Endometrial microvascular endothelial cells (primary cell): Measurements from ENCODE around the gene PAF1. TPM values are rescaled to one million over a fixed set of nuclear protein-coding genes. Genes with fewer than 3 reads are reported as not detected.

Experiments
- in situ Hi-C: cut with HindIII; loops from 2 replicates; pipeline ENCODE4 v1.10.0; 2017; ENCODE audit warnings: low sequenced_read_pairs, low pct_unique_long_range_greater_than_20kb; ENCODE audit errors: inconsistent ontology term
- total RNA-seq: library from RNA; depleted of rRNA; stranded (reverse); fragments of >200 nt; gene quantifications from one replicate; pipeline ENCODE4 v1.2.3, GENCODE V29; 2015; ENCODE audit errors: inconsistent ontology term

Gene PAF1
- 48.7 TPM for total RNA-seq

GRCh38 chr19:39390751-39391437, at the start of gene PAF1, which contains the start of gene MED29:
Gene PAF1 (minus strand): TSS chr19:39391106. CDS start chr19:39390864, 242 bp downstream.
Gene MED29 (plus strand): TSS chr19:39391378. CDS start chr19:39391423, 45 bp downstream.
- in situ Hi-C loops, result no loop called here

GRCh38 chr19:39438270-39438934, 47.5 kb upstream of the PAF1 start:
- in situ Hi-C loops, result no loop called here

- in situ Hi-C loops, result no loop called here
Measured at GRCh38 chr19:39436350-39436716, 45.4 kb upstream of the PAF1 start.

- in situ Hi-C loops, result no loop called here
Measured at GRCh38 chr19:39435499-39436349, 44.8 kb upstream of the PAF1 start, which contains the start of gene RPS16. Gene RPS16 (minus strand): TSS chr19:39435949. CDS start chr19:39435895, 54 bp downstream.

DNA sequence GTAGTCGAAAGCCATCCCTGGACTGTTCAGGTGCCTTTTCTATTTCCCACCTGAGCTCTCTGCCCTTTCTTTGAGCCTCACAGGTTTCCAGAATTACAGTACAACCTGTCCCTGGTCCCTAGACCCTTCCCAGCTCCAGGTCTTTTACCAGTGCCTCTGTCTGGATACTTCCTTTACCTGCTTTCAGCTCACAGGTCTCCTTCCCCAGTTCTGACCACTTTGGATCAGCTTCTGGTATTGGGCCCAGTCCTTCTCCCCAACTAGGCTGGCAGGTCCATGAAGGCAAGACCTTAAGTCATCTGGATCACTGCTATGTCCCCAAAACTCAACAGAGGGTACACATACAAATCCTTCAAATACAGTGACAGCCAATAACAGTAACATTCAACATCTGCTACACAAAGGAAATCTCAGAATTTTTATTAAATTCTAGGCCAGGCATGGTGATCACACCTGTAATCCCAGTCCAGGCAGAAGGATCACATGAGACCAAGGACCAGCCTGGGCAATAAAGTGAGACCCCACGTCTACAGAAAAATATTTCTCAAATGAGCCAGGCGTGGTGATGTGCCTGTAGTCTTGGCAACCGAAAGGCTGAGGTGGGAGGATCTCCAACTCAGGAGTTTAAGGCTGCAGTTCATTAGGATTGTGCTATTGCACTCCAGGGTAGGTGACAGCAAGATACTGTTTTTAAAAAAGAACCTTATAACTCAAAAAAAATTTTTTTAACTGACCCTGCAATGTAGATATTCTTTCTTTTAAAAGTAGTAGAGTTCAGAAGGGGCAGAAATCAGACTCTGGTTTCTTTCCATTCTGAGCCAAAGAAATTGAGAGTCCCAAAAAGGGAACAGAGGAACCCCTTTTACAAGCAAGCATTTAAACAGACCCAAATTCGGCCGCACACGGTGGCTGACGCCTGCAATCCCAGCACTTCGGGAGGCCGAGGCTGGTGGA, 43.5 kb upstream of the PAF1 start:
- in situ Hi-C loops, result no loop called here

- in situ Hi-C loops, result no loop called here
Measured at GRCh38 chr19:39433480-39434079, 42.7 kb upstream of the PAF1 start.

DNA sequence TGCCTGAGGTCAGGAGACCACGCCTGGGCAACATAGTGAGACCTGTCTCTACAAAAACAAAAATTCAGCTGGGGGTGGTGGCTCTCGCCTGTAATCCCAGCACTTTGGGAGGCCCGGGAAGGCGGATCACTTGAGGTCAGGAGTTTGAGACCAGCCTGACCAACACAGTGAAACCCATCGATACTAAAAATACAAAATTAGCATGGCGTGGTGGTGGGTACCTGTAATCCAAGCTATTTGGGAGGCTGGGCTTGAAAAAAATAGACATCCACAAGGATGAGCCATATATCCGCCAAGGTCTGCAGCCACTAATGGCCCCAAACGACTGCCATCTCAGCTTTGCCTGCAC, 41.7 kb upstream of the PAF1 start:
- in situ Hi-C loops, result no loop called here

GRCh38 chr19:39430675-39431593, 40.0 kb upstream of the PAF1 start:
- in situ Hi-C loops, result no loop called here

GRCh38 chr19:39428283-39429112, 37.6 kb upstream of the PAF1 start:
- in situ Hi-C loops, result no loop called here

- in situ Hi-C loops, result no loop called here
Measured at GRCh38 chr19:39427707-39428106, 36.8 kb upstream of the PAF1 start.

GRCh38 chr19:39426170-39426569, 35.3 kb upstream of the PAF1 start:
- in situ Hi-C loops, result no loop called here

GRCh38 chr19:39425744-39426143, 34.8 kb upstream of the PAF1 start:
- in situ Hi-C loops, result no loop called here

DNA sequence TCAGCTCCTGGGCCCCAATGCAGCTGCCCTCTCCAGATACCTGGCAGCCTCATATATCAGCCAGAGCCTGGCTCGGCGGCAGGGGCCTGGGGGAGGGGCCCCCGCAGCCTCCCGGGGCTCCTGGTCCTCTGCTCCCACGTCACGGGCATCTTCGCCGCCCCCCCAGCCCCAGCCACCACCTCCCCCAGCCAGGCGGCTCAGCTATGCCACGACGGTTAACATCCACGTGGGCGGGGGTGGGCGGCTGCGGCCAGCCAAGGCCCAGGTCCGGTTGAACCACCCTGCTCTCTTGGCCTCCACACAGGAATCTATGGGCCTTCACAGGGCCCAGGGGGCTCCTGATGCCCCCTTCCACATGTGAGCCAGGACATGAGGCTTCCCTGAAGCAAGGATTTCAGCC, 34.0 kb upstream of the PAF1 start:
- in situ Hi-C loops, result no loop called here

DNA sequence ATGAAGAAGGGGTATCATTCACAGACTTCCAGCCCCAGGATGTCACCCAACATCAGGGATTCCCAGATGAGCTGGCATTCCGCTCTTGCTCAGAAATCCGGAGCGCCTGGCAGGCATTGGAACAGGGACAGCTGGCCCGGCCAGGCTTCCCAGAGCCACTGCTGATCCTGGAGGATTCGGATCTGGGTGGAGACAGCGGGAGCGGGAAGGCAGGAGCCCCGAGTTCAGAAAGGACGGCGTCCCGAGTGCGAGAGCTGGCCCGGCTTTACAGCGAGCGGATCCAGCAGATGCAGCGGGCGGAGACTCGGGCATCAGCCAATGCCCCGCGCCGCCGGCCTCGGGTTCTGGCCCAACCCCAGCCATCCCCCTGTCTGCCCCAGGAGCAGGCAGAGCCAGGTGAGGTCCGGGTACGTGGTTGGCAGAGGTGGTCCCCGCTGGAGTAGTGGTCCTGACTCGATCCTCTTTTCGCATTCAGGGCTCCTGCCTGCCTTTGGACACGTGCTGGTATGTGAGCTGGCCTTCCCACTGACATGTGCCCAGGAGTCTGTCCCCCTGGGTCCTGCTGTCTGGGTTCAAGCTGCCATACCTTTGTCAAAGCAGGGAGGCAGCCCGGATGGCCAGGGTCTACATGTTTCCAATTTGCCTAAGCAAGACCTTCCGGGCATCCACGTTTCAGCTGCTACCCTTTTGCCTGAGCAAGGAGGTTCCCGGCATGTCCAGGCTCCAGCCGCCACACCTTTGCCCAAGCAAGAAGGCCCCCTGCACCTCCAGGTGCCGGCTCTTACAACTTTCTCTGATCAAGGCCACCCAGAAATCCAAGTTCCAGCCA, 32.6 kb upstream of the PAF1 start:
- in situ Hi-C loops, result no loop called here

- in situ Hi-C loops, result no loop called here
Measured at GRCh38 chr19:39422020-39422419, 31.1 kb upstream of the PAF1 start.

DNA sequence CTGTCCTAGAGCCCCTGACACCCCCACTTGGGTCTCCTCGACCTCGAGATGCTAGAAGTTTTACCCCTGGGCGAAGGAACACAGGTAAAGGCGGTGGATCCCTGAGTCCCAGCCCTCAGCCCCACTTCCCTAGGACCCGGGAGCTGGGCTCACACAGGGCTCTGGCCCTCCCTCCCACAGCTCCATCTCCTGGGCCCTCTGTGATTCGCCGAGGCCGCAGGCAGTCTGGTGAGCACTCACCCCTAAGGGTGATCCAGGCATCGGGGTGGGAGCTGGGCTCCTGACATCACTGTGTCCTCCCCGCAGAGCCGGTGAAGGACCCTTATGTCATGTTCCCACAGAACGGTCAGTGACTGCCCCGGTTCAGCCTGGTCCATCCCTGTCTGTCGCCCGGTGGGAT, 29.9 kb upstream of the PAF1 start:
- in situ Hi-C loops, result no loop called here
